Measurements from ENCODE around the gene GEMIN5. TPM values are rescaled to one million over a fixed set of nuclear protein-coding genes. Genes with fewer than 3 reads are reported as not detected.

The GEMIN5 gene
- total and polyA plus RNA-seq, 2 of the 8 experiments (the other 6 are each of a cell fraction or from before 2014, with no cell fraction given): 12.8 to 47.0 TPM

DNA sequence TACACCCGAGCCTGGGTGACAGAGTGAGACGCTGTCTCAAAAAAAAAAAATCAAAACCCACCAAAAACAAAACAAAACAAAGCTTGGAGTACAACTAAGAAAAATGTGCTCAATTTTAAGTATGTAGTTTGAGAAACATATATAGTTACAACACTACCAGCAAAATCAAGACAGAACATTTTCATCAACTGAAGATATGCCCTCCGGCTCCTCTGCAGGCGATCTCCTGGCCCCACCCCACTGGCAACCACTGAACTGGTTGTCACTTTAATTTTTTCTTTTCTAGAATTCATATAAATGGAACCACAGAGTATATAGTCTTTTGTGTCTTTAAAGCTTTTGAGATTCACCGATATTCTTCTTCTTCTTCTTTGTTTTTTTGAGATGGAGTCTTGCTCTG lies 44.6 kb downstream of the GEMIN5 start:
- no peaks in the 10 kb centered on the region for H3K27me3 ChIP-seq (replicated peaks in 1 of 4; ENCODE audit: control insufficient read depth in 3 of 4, extremely low read depth in 1 of 4, insufficient read depth in 3 of 4, low read length in 3 of 4)
- H3K4me1 ChIP-seq (replicated peaks in 1 of 4; ENCODE audit: control insufficient read depth in 3 of 4, insufficient read depth in 4 of 4, low read length in 3 of 4): no peaks in the 10 kb centered on the region
- H3K56ac ChIP-seq (replicated peaks; ENCODE audit: insufficient read length, low read depth, low read length): no peak overlapping the region
- H4K91ac ChIP-seq (replicated peaks; ENCODE audit: insufficient read length, low read length): no peak overlapping the region
- H2AK5ac ChIP-seq (ENCODE audit: low read depth, low read length): no peak overlapping the region
- H3K27ac ChIP-seq (ENCODE audit: low read depth, low read length): no peak overlapping the region
- no peaks in the 10 kb centered on the region for H4K20me1 ChIP-seq (replicated peaks in 1 of 2; ENCODE audit: control insufficient read depth in 1 of 2, insufficient read depth in 2 of 2, low read length in 2 of 2)
- H3K9ac ChIP-seq (replicated peaks in 1 of 4; ENCODE audit: extremely low read depth in 1 of 4, low read depth in 3 of 4, low read length in 3 of 4): no peak overlapping the region
- H3K36me3 ChIP-seq (ENCODE audit: control insufficient read depth in 2 of 4, insufficient read depth in 4 of 4, low read length in 3 of 4): peaks cover 22 to 82% (median 48%) of the 10 kb centered on the region in 4 experiments
- H3K79me2 ChIP-seq (ENCODE audit: control insufficient read depth in 1 of 2, insufficient read depth in 2 of 2, low read length in 2 of 2): no peaks in the 10 kb centered on the region
- H3K79me1 ChIP-seq (ENCODE audit: low read depth, low read length): no peaks in the 10 kb centered on the region
- H3K14ac ChIP-seq (ENCODE audit: insufficient read length): no peak overlapping the region
- no peak overlapping the region for H2BK15ac ChIP-seq (ENCODE audit: low read length)
- no peak overlapping the region for H3K4ac ChIP-seq (replicated peaks; ENCODE audit: insufficient read length, low read depth, low read length)
- no peak overlapping the region for H3K4me2 ChIP-seq (ENCODE audit: insufficient read depth in 1 of 2, low read depth in 2 of 2, low read length in 2 of 2)
- H3K4me3 ChIP-seq (ENCODE audit: extremely low read depth in 1 of 4, insufficient read depth in 2 of 4, low read depth in 3 of 4, low read length in 4 of 4): no peak overlapping the region
- no peaks in the 10 kb centered on the region for H3K9me3 ChIP-seq (ENCODE audit: insufficient read depth in 2 of 2, low read depth in 1 of 2, low read length in 1 of 2)
- no peak overlapping the region for H4K8ac ChIP-seq (ENCODE audit: extremely low read depth, insufficient read depth, low read length)
- H4K5ac ChIP-seq (ENCODE audit: insufficient read length, low read depth, low read length): no peak overlapping the region
- H2AFZ ChIP-seq (ENCODE audit: low read length): no peak overlapping the region
- ChIA-PET CTCF (ENCODE audit: partially characterized antibody) (interaction anchor here (1.0 kb wide), 1 partner anchor 9 kb away, joined by 3 read pairs; no protein-coding TSS in a partner anchor), POLR2A (ENCODE audit: partially characterized antibody) (interaction anchor here (0.9 kb wide), 1 partner anchor 8 kb away, joined by 3 read pairs; no protein-coding TSS in a partner anchor)
- no peak for DNase-seq (ENCODE audit: low read depth in 1 of 2, low spot score in 2 of 2)
- no peak overlapping the region for H3K23ac ChIP-seq (ENCODE audit: insufficient read length)
- H2BK20ac ChIP-seq (ENCODE audit: low read length): no peak overlapping the region
- no peaks in the 10 kb centered on the region for H3K23me2 ChIP-seq (ENCODE audit: low read depth, low read length)
- no peak overlapping the region for H2BK12ac ChIP-seq (ENCODE audit: low read depth, low read length)
- FAIRE-seq: no peak
- WGBS, 2 experiments (ENCODE audit: extremely low coverage in 1 of 2, insufficient coverage in 1 of 2, insufficient read length in 1 of 2, insufficient replicate concordance in 2 of 2, low coverage in 1 of 2, low lambda C conversion rate in 2 of 2, missing lambda C conversion rate in 1 of 2): 92% methylated on average over 5 of the region's 5 CpGs; no CpG with 5 or more reads in 1 of the 2 experiments
- no peak overlapping the region for H2BK120ac ChIP-seq (replicated peaks; ENCODE audit: low read depth, low read length)
- no peak overlapping the region for H3K18ac ChIP-seq (ENCODE audit: extremely low read depth, low read length)
- H2BK5ac ChIP-seq (ENCODE audit: low read depth, low read length): no peak overlapping the region
- TF ChIP-seq YY1 (IDR thresholded peaks at IDR 0.05; ENCODE audit: low read depth, low read length): no peak
- no peak for TF ChIP-seq CBX8 (IDR thresholded peaks at IDR 0.05; ENCODE audit: borderline replicate concordance, low read depth, low read length)
- TF ChIP-seq GTF2F1 (IDR thresholded peaks at IDR 0.05; ENCODE audit: borderline replicate concordance, low read depth, low read length): no peak
- TF ChIP-seq POU5F1 (IDR thresholded peaks at IDR 0.05; ENCODE audit: low read depth, low read length): no peak
- TF ChIP-seq TAF1 (IDR thresholded peaks at IDR 0.05; ENCODE audit: low read depth, low read length): no peak
- no peak for TF ChIP-seq SUZ12 (IDR thresholded peaks at IDR 0.05; ENCODE audit: low read length)
- TF ChIP-seq GABPA (IDR thresholded peaks at IDR 0.05; ENCODE audit: borderline replicate concordance, insufficient read depth, low read length): no peak
- no peak for TF ChIP-seq KDM1A (IDR thresholded peaks at IDR 0.05; ENCODE audit: borderline replicate concordance, low read length)
- no peak for TF ChIP-seq SIRT6 (IDR thresholded peaks at IDR 0.05; ENCODE audit: low read length)
- no peak for TF ChIP-seq ASH2L (IDR thresholded peaks at IDR 0.05; ENCODE audit: low read length)
- TF ChIP-seq TAF7 (optimal IDR thresholded peaks at IDR 0.05; ENCODE audit: borderline replicate concordance, low read depth, low read length): no peak
- no peak for TF ChIP-seq PHF8 (conservative IDR thresholded peaks at IDR 0.05; ENCODE audit: low read depth, low read length)
- no peak for TF ChIP-seq SRF (IDR thresholded peaks at IDR 0.05; ENCODE audit: low read depth, low read length)
- no peak for TF ChIP-seq EZH2 (IDR thresholded peaks at IDR 0.05; ENCODE audit: low read depth, low read length, severe bottlenecking)
- TF ChIP-seq BCL11A (IDR thresholded peaks at IDR 0.05; ENCODE audit: low read depth in 2 of 2, low read length in 2 of 2): no peak

All from H1 (cell line).